Small intestine (tissue), 7 donors: ENCODE results near the gene SYTL2. TPM values are rescaled to one million over a fixed set of nuclear protein-coding genes. Genes with fewer than 3 reads are reported as not detected.

Experiments used
- DNase-seq, 2 donors: peaks; one replicate each; pipeline versions ENCODE4 v3.0.0 to v3.0.0-alpha.2; 2013
- FAIRE-seq: peaks from 2 replicates; lab custom pipeline; 2012; peaks lifted over from hg19 to GRCh38; lab: Jason Lieb, UNC
- H3K27ac ChIP-seq, 3 donors: one replicate each; pipeline ENCODE4 v1.5.1; 2013; ENCODE audit warnings: low read length in 2 of 3, mild to moderate bottlenecking in 2 of 3, control low read depth in 1 of 3, inconsistent platforms in 1 of 3, low read depth in 1 of 3, moderate library complexity in 1 of 3
- H3K27me3 ChIP-seq, 3 donors: one replicate each; pipeline ENCODE4 v1.6.1; 2013; ENCODE audit warnings: low read length in 3 of 3, inconsistent platforms in 1 of 3; ENCODE audit not compliant: control insufficient read depth in 3 of 3, insufficient read depth in 3 of 3
- H3K36me3 ChIP-seq, 3 donors: one replicate each; pipeline ENCODE4 v1.6.1; 2013; ENCODE audit warnings: low read length in 3 of 3, inconsistent platforms in 1 of 3, low read depth in 1 of 3, mild to moderate bottlenecking in 1 of 3, moderate library complexity in 1 of 3; ENCODE audit not compliant: control insufficient read depth in 3 of 3, insufficient read depth in 2 of 3
- H3K4me1 ChIP-seq, 3 donors: one replicate each; pipeline ENCODE4 v1.6.1; 2013; ENCODE audit warnings: low read length in 2 of 3, inconsistent platforms in 1 of 3, low read depth in 1 of 3, mild to moderate bottlenecking in 1 of 3, moderate library complexity in 1 of 3; ENCODE audit not compliant: control insufficient read depth in 3 of 3, insufficient read depth in 2 of 3
- H3K4me3 ChIP-seq, 3 donors: one replicate each; pipeline ENCODE4 v1.5.1; 2013; ENCODE audit warnings: low read length in 3 of 3, control low read depth in 1 of 3, inconsistent platforms in 1 of 3, low read depth in 1 of 3, mild to moderate bottlenecking in 1 of 3, moderate library complexity in 1 of 3
- H3K9me3 ChIP-seq, 2 donors: one replicate each; pipeline ENCODE4 v1.6.1; 2013; ENCODE audit warnings: low read depth in 1 of 2, low read length in 1 of 2; ENCODE audit not compliant: control insufficient read depth in 2 of 2, insufficient read depth in 1 of 2
- WGBS, 3 donors: extraction: QIAGEN DNeasy Blood & Tissue Kit; methylation state at CpG; one replicate each; pipeline ENCODE4 v1.1.7; 2013; 5-methylcytosine and 5-hydroxymethylcytosine counted together
- polyA plus RNA-seq, 4 donors: library from polyadenylated mRNA; stranded (reverse) in 3 of 4; unstranded in 1 of 4; fragments of 200-250 nt in 3 of 4; fragments of 120-200 nt in 1 of 4; gene quantifications; one replicate each; pipeline versions ENCODE4 v1.2.1 to v1.2.3, GENCODE V29; 2013
- donor health status: healthy with polysubstance abuse.
- donor health status: control.
- donor health status: control.
- donor health status: Bipolar disorder and iron deficiency.
- donor health status: healthy.

The SYTL2 gene
- polyA plus RNA-seq, 4 donors, result 12.9 to 60.1 (median 16.0) TPM

DNA sequence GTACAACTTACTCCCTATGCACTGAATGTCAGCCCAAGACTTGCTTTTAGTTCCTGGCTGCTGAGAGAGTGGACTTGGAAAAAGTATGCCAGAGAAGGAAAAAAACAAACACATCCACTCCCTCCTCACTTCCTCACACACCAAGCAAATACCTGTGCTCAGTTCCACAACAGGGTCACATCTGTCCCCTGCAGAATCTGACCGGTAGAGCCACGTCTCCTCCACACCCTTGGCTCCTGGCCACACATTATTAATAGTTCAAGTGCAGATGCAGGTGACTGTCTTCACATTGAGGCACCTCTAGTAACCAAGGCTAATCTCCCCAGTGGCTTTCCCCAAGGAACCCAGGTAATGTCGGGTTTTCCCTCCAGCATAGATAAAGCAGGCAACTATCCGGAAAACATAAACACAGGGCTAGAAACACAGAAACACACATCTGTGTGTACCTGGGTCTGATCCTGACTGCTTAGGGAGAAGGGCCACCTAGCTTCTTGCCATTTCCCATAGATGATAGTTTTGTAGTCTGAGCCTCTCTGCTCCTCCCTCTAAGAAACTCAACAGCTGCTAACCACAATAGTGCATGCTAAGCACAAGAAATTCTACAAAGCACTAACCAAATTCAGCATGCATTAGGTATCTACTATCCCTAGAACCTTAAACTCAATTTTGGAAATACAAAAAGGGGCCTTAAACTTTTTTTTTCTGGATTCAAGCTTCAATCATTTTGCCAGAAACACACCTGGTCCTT lies 10.2 kb downstream of the SYTL2 start:
- no peak overlapping the region for H3K4me3 ChIP-seq
- no peaks in the 10 kb centered on the region for H3K36me3 ChIP-seq
- no peaks in the 10 kb centered on the region for H3K27me3 ChIP-seq
- DNase-seq (peak in 1 of 2 donors; percentile 54), FAIRE-seq (no peak)
- no peak overlapping the region for H3K27ac ChIP-seq
- peaks cover 10 to 16% (median 13%) of the 10 kb centered on the region in 3 donors for H3K4me1 ChIP-seq
- no peaks in the 10 kb centered on the region for H3K9me3 ChIP-seq
- 39 to 72% (median 58%) methylated on average over 4 of the region's 4 CpGs for WGBS, 3 donors

DNA sequence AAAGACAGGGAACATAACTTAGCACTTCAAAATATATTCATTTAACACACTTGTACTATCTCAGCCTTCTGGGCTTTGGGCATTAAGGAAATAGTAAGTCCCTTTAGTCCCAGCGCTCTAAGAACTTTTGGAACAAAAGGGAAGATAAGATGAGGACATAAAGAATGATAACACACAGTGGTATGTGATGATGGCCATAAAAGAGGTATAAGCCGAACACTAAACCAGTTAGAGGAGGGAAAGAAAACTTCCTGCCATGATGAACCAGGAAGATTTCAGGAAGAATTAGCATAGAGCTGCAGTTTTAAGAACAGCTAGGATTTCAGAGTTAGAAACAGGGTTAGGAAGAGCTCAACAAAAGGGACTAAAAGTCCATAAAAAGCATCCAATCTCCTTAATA lies 11.8 kb downstream of the SYTL2 start:
- DNase-seq (peak in 1 of 2 donors; percentile 30), FAIRE-seq (no peak)
- H3K27ac ChIP-seq, result peak overlapping the region in 1 of 3 donors; percentile 54
- H3K9me3 ChIP-seq, result no peaks in the 10 kb centered on the region
- H3K4me3 ChIP-seq, result no peak overlapping the region
- WGBS, 3 donors, result 14 to 59% (median 47%) methylated on average over 2 of the region's 2 CpGs
- no peaks in the 10 kb centered on the region for H3K27me3 ChIP-seq
- no peaks in the 10 kb centered on the region for H3K36me3 ChIP-seq
- peaks cover 10 to 15% (median 13%) of the 10 kb centered on the region in 3 donors for H3K4me1 ChIP-seq

DNA sequence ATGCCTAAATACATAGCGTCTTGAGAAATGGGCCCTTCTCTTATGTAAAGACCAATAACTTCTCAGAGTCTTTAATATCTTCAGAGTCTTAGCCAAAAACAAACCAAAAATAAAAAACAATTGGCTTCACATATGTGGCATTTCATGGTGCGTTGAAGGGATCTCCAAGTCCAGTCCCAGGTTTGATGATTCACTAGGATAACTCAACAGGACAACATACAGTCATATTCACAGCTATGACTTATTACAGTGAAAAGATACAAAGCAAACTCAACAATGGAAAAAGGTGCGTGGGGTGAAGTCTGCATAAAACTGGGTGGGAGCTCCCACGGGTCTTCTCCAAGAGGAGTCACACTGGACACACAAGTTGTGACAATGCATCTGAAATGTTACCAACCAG lies 12.6 kb downstream of the SYTL2 start:
- Histone ChIP-seq H3K27ac (no peak overlapping the region), H3K36me3 (no peaks in the 10 kb centered on the region), H3K4me1 (peaks cover 10 to 15% (median 13%) of the 10 kb centered on the region in 3 donors), H3K4me3 (no peak overlapping the region), H3K27me3 (no peaks in the 10 kb centered on the region), H3K9me3 (no peaks in the 10 kb centered on the region)
- DNase-seq, result no peak
- WGBS, 3 donors, result 92 to 95% (median 95%) methylated on average over 4 of the region's 4 CpGs
- no peak for FAIRE-seq

DNA sequence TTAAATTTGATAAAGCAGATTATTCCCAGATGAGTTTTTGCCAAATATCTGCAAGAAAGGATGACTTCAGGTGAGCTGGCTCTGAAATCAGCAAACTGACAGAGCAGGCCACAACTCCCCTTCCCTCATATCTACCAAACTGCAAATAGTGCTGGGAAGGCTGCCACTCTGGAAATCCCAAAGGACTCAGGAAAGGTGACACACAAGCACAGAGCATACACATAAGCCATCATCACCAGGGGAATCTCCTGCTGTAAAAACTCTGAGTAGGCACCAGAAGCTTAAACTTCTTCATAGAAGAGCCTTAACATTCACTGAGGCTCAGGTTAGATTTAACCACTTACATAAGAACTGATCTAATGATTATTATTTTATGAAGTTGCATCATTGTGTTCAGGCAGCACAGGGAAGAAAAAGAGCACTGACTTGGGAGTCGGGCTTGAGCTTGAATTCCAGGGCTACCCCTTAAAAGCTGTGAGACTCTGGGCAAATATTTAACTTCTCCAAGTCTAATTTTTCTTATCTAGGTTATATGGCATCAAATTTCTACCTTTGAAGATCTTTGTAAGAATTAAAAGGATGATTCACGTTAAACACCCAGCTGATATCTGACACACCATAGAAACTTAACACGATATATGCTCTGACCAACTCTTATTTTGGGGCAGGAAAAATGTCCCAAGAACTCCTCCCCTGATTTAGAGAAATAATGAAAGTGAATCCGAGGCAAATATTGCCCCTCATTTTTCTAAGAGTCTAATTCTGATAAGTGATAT lies 15.0 kb downstream of the SYTL2 start:
- H3K9me3 ChIP-seq, result no peaks in the 10 kb centered on the region
- WGBS, 3 donors, result 20 to 58% (median 46%) methylated on average over 4 of the region's 4 CpGs
- no peaks in the 10 kb centered on the region for H3K36me3 ChIP-seq
- DNase-seq (no peak), FAIRE-seq (no peak)
- no peak overlapping the region for H3K27ac ChIP-seq
- no peaks in the 10 kb centered on the region for H3K27me3 ChIP-seq
- no peak overlapping the region for H3K4me3 ChIP-seq
- H3K4me1 ChIP-seq, result peaks cover 12 to 20% (median 14%) of the 10 kb centered on the region in 3 donors

DNA sequence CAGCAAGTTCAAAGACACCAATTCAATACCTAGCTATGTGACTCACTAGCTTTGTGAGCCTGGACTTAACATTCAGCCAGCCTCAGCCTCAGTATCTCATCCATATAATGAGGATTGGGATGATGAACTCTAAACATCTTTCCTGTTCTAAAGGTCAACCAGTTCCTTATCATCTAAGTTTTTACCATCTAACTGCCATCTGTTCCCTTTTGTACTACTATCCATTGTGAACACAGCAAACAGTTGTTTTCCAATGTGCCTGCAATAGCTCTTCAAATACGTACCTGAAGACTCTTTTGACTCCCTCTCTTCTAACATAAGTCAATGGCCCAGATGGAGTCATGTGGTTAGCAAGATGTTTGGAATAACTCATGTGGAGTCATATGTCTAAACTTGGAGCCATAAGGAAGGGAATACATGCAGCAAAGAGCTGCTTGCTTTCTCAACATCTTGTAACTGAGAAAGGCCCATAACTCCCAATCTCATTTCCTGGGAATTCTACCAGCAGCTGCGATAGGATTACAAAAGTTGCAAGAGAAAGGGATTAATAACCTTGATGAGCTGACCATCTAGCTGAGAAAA lies 19.4 kb downstream of the SYTL2 start:
- Histone ChIP-seq H3K36me3 (no peaks in the 10 kb centered on the region), H3K4me3 (no peak overlapping the region), H3K27me3 (no peaks in the 10 kb centered on the region), H3K4me1 (peaks cover 2 to 32% (median 3%) of the 10 kb centered on the region in 3 donors), H3K9me3 (no peaks in the 10 kb centered on the region), H3K27ac (peak overlapping the region in 1 of 3 donors; percentile 49)
- DNase-seq (peak; percentile 63 to 66), FAIRE-seq (no peak)
- WGBS, 3 donors, result 66 to 74% (median 68%) methylated on average over 2 of the region's 2 CpGs

DNA sequence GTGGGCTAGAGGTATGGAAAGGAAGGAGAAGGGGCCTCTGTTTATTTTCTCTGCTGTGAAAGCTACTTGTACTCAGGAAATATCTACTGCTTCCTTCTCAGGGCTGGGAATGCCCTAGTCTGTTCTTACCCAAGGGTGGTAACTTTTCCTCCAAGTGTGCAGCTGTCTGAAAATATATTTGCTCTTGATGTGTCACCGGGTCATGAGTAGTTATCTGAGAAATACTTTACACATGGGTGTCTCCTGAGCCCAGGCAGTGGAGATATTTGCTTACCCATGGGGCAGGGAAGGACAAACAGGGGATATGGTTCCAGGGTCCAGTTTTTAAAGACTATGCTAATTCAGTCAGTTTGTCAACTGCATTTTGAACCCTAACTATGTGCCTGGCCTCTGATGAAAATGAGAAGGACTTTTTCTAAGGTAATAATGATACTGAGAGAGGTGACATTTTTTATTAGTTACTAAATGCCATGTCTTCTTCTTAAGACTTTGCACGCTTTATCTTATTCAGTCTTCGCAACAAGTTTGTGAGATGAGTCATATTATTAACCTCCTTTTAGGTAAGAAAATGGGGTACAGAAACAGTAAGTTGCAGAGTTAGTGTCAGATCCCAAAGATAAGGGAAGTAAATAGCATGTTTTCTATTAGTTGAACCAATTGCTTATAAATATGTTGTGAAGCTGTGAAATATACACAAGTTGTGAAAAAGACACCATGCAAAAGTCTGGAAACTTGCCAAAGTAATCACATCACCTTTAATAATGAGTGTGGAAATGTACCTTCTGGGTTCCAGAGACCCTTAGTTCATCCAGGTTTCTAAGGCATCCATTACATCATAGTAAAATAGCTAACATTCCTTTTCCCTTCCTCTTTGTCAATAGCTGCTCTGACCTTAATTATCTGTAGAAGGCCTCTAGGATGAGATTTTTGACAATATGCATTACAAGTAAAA lies 22.9 kb downstream of the SYTL2 start:
- DNase-seq (peak; percentile 90 to 91), FAIRE-seq (no peak)
- Histone ChIP-seq H3K27me3 (no peaks in the 10 kb centered on the region), H3K4me1 (peaks cover 0 to 34% (median 3%) of the 10 kb centered on the region in 3 donors), H3K27ac (peak overlapping the region in 2 of 3 donors; percentile 56 to 85), H3K9me3 (no peaks in the 10 kb centered on the region), H3K4me3 (no peak overlapping the region), H3K36me3 (no peaks in the 10 kb centered on the region)
- WGBS, 3 donors, result 17 to 49% (median 25%) methylated on average over 3 of the region's 3 CpGs

DNA sequence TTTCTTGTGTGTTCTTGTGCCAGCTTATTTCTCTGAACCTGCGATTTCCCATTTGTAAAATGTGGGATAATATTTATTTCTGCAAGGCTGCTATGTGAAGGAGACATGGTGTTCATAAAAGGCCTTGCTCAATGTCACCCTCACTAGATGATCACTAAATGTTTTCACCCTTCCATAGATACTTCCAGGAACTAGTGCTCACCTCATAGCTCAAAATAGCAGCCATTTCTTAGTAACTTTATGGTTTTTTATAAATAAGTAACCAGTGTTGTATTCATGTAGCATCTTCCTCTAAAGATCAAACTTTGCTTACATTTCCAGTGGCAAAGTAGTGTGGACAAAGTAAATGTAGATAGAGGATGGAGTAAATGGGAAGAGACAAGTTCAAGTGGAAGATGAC lies 23.8 kb downstream of the SYTL2 start:
- H3K27me3 ChIP-seq, result no peaks in the 10 kb centered on the region
- H3K9me3 ChIP-seq, result peaks cover 0 to 2% of the 10 kb centered on the region in 2 donors
- FAIRE-seq (no peak), DNase-seq (peak in 1 of 2 donors; percentile 30)
- no peaks in the 10 kb centered on the region for H3K36me3 ChIP-seq
- H3K4me1 ChIP-seq, result peaks cover 0 to 34% (median 3%) of the 10 kb centered on the region in 3 donors
- peak overlapping the region in 2 of 3 donors; percentile 52 to 85 for H3K27ac ChIP-seq
- no peak overlapping the region for H3K4me3 ChIP-seq
- WGBS, 3 donors, result 81 to 90% (median 88%) methylated on average over 1 of the region's 1 CpG
